SK-N-SH treated with all-trans-retinoic acid at 6 μM for 48 hours (cell line): ENCODE data around the gene ATP1B3.

ENCODE experiments used
- TOX ChIP-seq: fragments of 250-450 bp; sonication (Bioruptor Pico); IDR thresholded peaks from 2 replicates; pipeline ENCODE4 v1.8.0; 2021; ENCODE audit warnings: mild to moderate bottlenecking, moderate library complexity, borderline replicate concordance
- TF ChIP-seq, protein P1 (sequence below): fragments of 250-450 bp; sonication (Bioruptor Pico); IDR thresholded peaks from 2 replicates; pipeline ENCODE4 v1.5.1; 2020; ENCODE audit warnings: low read depth, mild to moderate bottlenecking, moderate library complexity

DNA sequence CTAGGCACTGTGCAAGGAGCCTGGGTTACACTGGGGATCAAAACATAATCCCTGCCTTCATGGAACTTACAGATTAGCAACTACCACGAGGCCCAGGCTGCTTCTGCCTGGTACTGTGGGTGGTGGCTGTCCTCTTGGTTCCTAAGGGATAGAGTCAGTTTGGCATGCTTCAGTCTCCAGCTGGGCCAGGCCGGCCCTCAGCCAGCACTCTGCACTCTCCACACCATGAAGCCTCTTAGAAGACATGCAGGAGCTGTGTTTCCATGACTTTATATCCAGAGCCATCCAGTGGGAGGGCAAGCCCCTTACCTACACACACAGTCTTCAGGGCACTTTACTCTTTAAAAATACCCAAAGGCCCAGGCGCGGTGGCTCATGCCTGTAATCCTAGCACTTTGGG, 54.4 kb downstream of the ATP1B3 start:
- TF ChIP-seq TOX (CRISPR knock-in tag), result no peak
- TF ChIP-seq, protein P1, sequence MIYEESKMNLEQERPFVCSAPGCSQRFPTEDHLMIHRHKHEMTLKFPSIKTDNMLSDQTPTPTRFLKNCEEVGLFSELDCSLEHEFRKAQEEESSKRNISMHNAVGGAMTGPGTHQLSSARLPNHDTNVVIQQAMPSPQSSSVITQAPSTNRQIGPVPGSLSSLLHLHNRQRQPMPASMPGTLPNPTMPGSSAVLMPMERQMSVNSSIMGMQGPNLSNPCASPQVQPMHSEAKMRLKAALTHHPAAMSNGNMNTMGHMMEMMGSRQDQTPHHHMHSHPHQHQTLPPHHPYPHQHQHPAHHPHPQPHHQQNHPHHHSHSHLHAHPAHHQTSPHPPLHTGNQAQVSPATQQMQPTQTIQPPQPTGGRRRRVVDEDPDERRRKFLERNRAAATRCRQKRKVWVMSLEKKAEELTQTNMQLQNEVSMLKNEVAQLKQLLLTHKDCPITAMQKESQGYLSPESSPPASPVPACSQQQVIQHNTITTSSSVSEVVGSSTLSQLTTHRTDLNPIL, result no peak
